GM19023 (cell line): ENCODE results near the gene SCG3.
A peak's percentile ranks its signal among the peaks of the same experiment; 100 is the strongest.
"Not testable (repeated sequence)": the region's sequence is repeated elsewhere in the genome, so short reads cannot be mapped to it uniquely, and the experiment has no call there.

Source experiments
- ATAC-seq: cut with Tn5 transposase; IDR thresholded peaks from one replicate; pipeline ENCODE4 v1.9.1; 2021; ENCODE audit warnings: mild to moderate bottlenecking, moderate library complexity; ENCODE audit not compliant: unreplicated experiment

SCG3 gene

GRCh38 chr15:51681303-51681963 lies at the start of gene SCG3:
Gene SCG3, plus strand, starts transcription at chr15:51681503. Its CDS starts 253 bp downstream, at chr15:51681756.
- no peak for ATAC-seq

DNA sequence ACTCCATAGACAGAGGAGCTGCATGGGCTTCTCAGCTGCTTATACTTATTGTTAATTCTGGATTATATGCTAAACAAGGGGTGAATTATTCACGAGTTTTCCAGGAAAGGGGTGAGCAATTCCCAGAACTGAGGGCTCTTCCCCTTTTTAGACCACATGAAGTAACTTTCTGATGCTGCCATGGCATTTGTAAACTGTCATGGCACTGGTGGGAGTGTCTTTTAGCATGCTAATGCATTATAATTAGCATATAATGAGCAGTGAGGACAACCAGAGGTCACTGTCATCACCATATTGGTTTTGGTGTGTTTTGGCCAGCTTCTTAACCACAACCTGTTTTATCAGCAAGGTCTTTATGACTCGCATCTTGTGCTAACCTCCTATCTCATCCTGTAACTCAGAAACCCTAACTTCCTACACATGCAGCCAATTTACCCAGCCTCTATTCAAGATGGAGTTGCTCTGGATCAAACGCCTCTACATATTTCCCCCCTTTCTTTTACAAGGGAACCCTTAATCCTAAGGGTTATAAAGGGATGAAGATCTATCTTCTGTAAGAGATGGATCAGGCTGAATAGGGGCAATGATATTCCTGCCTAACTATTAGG lies 46.6 kb upstream of the SCG3 start:
- ATAC-seq: no peak

- ATAC-seq: no peak
Measured at GRCh38 chr15:51641490-51642130, 39.7 kb upstream of the SCG3 start.

- no peak for ATAC-seq
Measured at GRCh38 chr15:51642696-51643095, 38.6 kb upstream of the SCG3 start.

GRCh38 chr15:51647128-51647562 lies 34.2 kb upstream of the SCG3 start:
- no peak for ATAC-seq

- ATAC-seq: not testable (repeated sequence)
Measured at GRCh38 chr15:51648101-51648500, 33.2 kb upstream of the SCG3 start.

DNA sequence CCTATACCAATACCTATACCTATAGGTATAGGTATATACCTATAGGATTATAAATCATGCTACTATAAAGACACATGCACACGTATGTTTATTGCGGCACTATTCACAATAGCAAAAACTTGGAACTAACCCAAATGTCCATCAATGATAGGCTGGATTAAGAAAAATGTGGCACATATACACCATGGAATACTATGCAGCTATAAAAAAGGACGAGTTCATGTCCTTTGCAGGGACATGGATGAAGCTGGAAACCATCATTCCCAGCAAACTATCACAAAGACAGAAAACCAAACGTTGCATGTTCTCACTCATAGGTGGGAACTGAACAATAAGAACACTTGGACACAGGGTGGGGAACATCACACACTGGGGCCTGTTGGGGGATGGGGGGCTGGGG lies 32.7 kb upstream of the SCG3 start:
- not testable (repeated sequence) for ATAC-seq

DNA sequence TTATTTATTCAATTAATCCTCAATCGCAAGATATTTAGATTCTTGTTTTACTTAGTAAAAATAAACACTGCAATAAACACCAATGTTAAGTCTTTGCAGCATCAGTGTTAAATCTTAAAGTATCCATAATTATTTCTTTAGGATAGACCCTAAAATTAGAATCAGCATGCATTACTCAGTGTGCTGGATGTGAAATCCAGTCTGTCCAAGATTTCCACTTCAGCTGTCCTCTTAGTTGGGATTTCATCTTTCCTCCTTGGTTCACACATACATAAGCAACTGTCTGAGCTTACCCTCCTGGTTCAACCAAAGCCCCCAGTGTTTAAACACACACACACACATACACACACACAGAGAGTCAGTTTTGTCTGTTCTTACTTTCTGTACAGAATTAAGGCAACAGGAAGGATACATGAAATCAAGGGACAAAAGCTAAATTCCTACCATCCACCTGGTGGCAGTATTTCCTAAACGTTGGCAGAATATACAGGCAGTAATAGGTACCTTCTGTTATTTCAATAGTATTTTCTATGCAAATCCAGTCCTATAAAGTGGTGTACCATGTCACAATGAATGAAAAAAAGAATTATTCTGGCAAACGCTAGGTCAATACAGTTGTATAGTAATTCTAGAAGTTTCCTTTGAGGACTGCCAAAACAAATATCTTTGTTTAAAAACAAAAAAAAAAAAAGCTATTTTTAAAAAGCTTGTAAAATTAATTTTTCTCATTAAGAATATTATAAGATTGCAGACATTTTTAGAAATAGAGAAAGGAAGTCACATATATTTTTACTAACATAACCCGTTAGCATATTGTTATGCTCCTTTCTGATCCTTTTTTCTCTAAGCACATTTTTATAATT lies 31.4 kb upstream of the SCG3 start:
- ATAC-seq: peak; percentile 43

DNA sequence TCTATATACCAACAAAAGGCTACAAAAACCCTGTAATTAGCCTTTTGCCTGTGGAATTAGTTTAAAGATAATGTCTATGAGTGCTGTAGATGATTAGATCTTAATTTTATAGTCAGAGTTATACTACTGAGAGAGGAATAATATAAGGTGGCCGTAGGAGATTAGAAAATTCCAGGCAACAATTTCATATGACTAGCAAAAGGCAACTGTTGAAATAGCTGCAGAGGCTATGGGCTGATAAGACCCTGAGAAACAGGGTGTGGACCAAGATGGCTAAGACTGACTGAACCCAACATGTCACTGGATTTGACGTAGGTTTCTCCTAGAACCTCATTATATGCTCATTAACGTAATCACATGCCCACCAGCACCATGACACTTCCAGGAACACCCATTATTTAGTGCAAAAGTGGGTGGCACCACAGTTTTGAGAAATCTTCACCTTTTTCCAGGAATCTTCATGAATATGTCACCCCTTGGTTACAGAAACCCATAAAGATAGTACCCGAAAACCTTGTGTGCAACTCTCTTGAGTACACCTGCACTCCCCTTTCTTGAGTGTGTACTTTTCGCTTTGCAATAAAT lies 29.1 kb upstream of the SCG3 start:
- no peak for ATAC-seq

DNA sequence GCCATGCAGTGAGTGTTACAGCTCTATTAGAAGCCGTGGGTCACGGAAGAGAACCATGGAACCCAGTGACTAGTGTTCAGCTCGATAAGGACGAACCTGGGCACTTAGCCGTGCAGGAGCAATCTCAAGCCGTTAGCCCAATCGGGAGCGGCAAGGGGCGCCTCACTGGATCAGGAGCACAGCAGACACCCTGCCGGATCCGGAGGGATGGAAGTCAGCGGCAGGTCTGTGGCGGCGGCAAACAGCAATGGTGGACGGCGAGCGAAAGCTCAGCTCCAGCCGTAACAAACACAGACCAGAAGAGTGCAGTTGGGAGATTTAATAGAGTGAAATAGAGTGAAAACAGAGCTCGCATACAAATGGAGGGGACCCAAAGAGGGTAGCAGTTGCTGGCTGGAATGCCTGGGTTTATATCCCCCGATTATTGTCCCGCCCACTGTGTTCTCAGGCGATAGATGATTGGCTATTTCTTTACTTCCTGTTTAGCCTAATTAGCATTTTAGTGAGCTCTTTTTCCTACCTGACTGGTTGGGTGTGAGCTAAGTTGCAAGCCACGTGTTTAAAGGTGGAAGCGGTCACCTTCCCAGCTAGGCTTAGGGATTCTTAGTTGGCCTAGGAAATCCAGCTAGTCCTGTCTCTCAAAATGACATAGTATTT lies 25.8 kb upstream of the SCG3 start:
- not testable (repeated sequence) for ATAC-seq

DNA sequence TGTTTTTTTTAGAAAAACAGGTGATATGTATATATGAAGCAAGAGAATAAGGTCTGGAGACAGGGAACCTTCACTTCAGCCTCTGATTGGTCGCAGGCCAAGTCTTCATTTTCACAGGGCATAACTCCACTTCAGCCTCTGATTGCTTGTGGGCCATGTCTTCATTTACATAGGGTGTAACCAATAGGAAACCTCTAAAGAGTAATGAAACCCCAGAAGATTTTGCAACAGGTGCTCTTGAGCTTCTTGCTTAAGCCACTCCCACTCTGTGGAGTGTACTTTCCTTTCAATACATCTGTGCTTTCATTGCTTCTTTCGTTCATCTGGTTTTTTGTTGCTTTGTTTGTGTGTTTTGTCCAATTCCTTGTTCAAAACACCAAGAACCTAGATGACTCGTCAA lies 22.6 kb upstream of the SCG3 start:
- ATAC-seq: no peak

GRCh38 chr15:51661072-51661471 lies 20.2 kb upstream of the SCG3 start:
- ATAC-seq: no peak

DNA sequence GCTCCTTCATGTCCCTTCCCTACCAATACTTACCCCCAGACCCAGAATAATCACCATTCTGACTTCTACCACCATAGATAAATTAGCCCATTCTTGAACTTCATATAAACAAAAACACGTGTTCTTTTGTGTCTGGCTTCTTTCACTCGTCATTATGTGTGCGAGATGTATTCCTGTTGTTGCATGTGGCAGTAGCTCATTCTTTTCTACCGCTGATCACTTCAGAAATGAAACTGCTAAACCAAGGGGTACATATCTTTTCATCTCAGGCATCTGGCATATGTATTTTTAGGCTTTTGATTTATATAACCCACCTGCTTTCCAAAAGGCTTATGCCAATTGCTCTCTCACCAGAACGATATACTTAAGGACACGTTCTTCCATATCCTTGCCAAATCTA lies 13.8 kb upstream of the SCG3 start:
- ATAC-seq: no peak

GRCh38 chr15:51668446-51668845 lies 12.9 kb upstream of the SCG3 start:
- no peak for ATAC-seq

- ATAC-seq: no peak
Measured at GRCh38 chr15:51669381-51669780, 11.9 kb upstream of the SCG3 start.

- ATAC-seq: no peak
Measured at GRCh38 chr15:51672155-51672687, 9.1 kb upstream of the SCG3 start.

- ATAC-seq: no peak
Measured at GRCh38 chr15:51672913-51673857, 8.1 kb upstream of the SCG3 start.

GRCh38 chr15:51675234-51675633 lies 6.1 kb upstream of the SCG3 start:
- no peak for ATAC-seq

DNA sequence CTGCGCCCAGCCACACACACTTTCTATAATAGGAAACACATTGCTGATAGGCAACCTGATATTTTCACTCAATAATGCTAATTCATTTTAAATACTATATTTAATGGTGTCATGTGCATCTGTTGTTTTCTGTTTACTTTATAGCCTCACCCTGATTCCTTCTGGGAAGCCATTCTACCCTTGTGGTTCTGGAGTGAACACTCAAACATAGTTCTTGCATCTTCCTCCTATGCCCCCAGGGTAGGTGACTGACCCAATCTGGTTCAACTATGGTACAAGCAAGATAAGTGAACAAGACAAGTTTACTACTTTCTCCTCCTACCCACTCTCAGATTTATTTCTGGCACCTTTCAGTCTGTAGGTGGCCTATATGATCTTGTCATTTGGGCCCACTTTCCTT lies 4.3 kb upstream of the SCG3 start:
- ATAC-seq: no peak
